GM13977 (cell line): ENCODE measurements around the gene BSND.

ENCODE experiments used
- DNase-seq: peaks from one replicate; pipeline ENCODE4 v3.0.0; 2012; ENCODE audit warnings: low spot score
- CTCF ChIP-seq: IDR thresholded peaks from 2 replicates; pipeline ENCODE4 v1.5.1; 2012; ENCODE audit warnings: mild to moderate bottlenecking, control low read depth; ENCODE audit not compliant: insufficient read depth; ENCODE audit errors: extremely low read depth, missing control alignments
- in situ Hi-C: fragments of 300-500 bp; cut with MboI; formaldehyde crosslinking; loops from one replicate; pipeline ENCODE4 v1.12.0; 2022; ENCODE audit warnings: low sequenced_read_pairs, low pct_unique_long_range_greater_than_20kb, mixed read lengths, inconsistent platforms; ENCODE audit not compliant: unreplicated experiment

The BSND gene

GRCh38 chr1:54998677-54999076 lies at the start of gene BSND:
Gene BSND, plus strand, starts transcription at chr1:54998933. Its CDS starts 254 bp downstream, at chr1:54999187.
- TF ChIP-seq CTCF = no peak
- DNase-seq = peak; percentile 61
- in situ Hi-C loops = loop anchor here (5.0 kb wide), 1 partner anchor 41 kb away; no protein-coding TSS in a partner anchor

GRCh38 chr1:54949053-54949452 lies 49.7 kb upstream of the BSND start:
- in situ Hi-C loops = no loop called here
- DNase-seq = no peak
- no peak for TF ChIP-seq CTCF

- in situ Hi-C loops = no loop called here
- no peak for DNase-seq
- no peak for TF ChIP-seq CTCF
Measured at GRCh38 chr1:54950006-54950368, 48.7 kb upstream of the BSND start.

GRCh38 chr1:54950369-54951163 lies 48.2 kb upstream of the BSND start:
- DNase-seq = peak; percentile 66
- in situ Hi-C loops = no loop called here
- TF ChIP-seq CTCF = peak; percentile 73

GRCh38 chr1:54951810-54952226 lies 46.9 kb upstream of the BSND start:
- DNase-seq = no peak
- TF ChIP-seq CTCF = no peak
- in situ Hi-C loops = no loop called here

GRCh38 chr1:54952950-54953718 lies 45.6 kb upstream of the BSND start:
- no peak for DNase-seq
- TF ChIP-seq CTCF = no peak
- in situ Hi-C loops = no loop called here
